Measurements from ENCODE around the gene MRPL43.

GRCh38 chr10:101036726-101037125, 49.4 kb upstream of the MRPL43 start:
- TF ChIP-seq, protein P1, sequence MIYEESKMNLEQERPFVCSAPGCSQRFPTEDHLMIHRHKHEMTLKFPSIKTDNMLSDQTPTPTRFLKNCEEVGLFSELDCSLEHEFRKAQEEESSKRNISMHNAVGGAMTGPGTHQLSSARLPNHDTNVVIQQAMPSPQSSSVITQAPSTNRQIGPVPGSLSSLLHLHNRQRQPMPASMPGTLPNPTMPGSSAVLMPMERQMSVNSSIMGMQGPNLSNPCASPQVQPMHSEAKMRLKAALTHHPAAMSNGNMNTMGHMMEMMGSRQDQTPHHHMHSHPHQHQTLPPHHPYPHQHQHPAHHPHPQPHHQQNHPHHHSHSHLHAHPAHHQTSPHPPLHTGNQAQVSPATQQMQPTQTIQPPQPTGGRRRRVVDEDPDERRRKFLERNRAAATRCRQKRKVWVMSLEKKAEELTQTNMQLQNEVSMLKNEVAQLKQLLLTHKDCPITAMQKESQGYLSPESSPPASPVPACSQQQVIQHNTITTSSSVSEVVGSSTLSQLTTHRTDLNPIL (CRISPR knock-in tag; IDR thresholded peaks at IDR 0.05; ENCODE audit: low read depth): no peak
- TF ChIP-seq ZFP3 (CRISPR knock-in tag; IDR thresholded peaks at IDR 0.05) (no peak), ZNF565 (CRISPR knock-in tag; conservative IDR thresholded peaks at IDR 0.05; ENCODE audit: low read depth) (no peak), ISL1 (CRISPR knock-in tag; IDR thresholded peaks at IDR 0.05) (no peak), CSRNP3 (CRISPR knock-in tag; IDR thresholded peaks at IDR 0.05) (no peak)
